Vagina (tissue), 2 donors: ENCODE results near the gene RPA3. TPM values are rescaled to one million over a fixed set of nuclear protein-coding genes. Genes with fewer than 3 reads are reported as not detected.

Experiments
- DNase-seq, 2 donors: peaks; one replicate each; pipeline ENCODE4 v3.0.0-alpha.2; 2017; ENCODE audit errors: extremely low spot score in 2 of 2
- H3K27ac ChIP-seq: fragments of 200-600 bp; sonication (generic); one replicate; pipeline ENCODE4 v1.5.1; 2019
- H3K27me3 ChIP-seq: fragments of 200-600 bp; sonication (generic); one replicate; pipeline ENCODE4 v1.5.1; 2019
- H3K36me3 ChIP-seq, 2 donors: fragments of 200-600 bp; sonication (generic); one replicate each; pipeline ENCODE4 v1.5.1; 2017 to 2019
- H3K4me1 ChIP-seq: fragments of 200-600 bp; sonication (generic); one replicate; pipeline ENCODE4 v1.5.1; 2019
- H3K4me3 ChIP-seq, 2 donors: fragments of 200-600 bp; sonication (generic); 1 replicate in 1 of 2; 2 replicates in 1 of 2; pipeline ENCODE4 v1.5.1; 2016 to 2019
- H3K9me3 ChIP-seq: fragments of 200-600 bp; sonication (generic); one replicate; pipeline ENCODE4 v1.5.1; 2019
- CTCF ChIP-seq, 3 experiments: fragments of 450-650 bp in 2 of 3; fragments of 200-600 bp in 1 of 3; sonication (generic) in 1 of 3; IDR thresholded peaks; one replicate each; pipeline ENCODE4 v1.5.1; 2017 to 2019; ENCODE audit warnings: antibody characterized with exemption in 3 of 3, mild to moderate bottlenecking in 2 of 3, moderate library complexity in 2 of 3
- POLR2A ChIP-seq, 2 donors: fragments of 450-650 bp; IDR thresholded peaks; one replicate each; pipeline ENCODE4 v1.6.1; 2017; ENCODE audit warnings: antibody characterized with exemption in 2 of 2, mild to moderate bottlenecking in 2 of 2, moderate library complexity in 2 of 2
- POLR2AphosphoS5 ChIP-seq, 2 donors: sonication (generic); formaldehyde crosslinking; IDR thresholded peaks; one replicate each; pipeline ENCODE4 v1.9.0; 2017; ENCODE audit warnings: antibody characterized with exemption in 2 of 2, mild to moderate bottlenecking in 2 of 2, low read depth in 1 of 2; ENCODE audit not compliant: insufficient read depth in 1 of 2
- intact Hi-C: fragments of 100-400 bp; cut with DNase I; formaldehyde crosslinking; loops from one replicate; pipeline ENCODE4 v1.15.1; 2023
- total RNA-seq: library from RNA; depleted of rRNA; stranded (reverse); fragments of >200 nt; gene quantifications from one replicate; pipeline ENCODE4 v1.2.3, GENCODE V29; 2016

Gene RPA3
- total RNA-seq, 1 donor from 2014 or later, result 12.3 TPM

- Histone ChIP-seq H3K36me3 (no peaks in the 10 kb centered on the region), H3K4me1 (peaks cover 15% of the 10 kb centered on the region), H3K4me3 (no peak overlapping the region), H3K27me3 (no peaks in the 10 kb centered on the region), H3K9me3 (no peaks in the 10 kb centered on the region), H3K27ac (no peak overlapping the region)
- TF ChIP-seq CTCF (IDR thresholded peaks at IDR 0.05) (no peak), POLR2AphosphoS5 (IDR thresholded peaks at IDR 0.05; ENCODE audit: insufficient read depth in 1 of 2, low read depth in 1 of 2) (peak in 1 of 2 donors; percentile 93), POLR2A (IDR thresholded peaks at IDR 0.05) (no peak)
- intact Hi-C loops, result no loop called here
- no peak for DNase-seq
These were observed 829 bp upstream of the RPA3 start for GRCh38 chr7:7719236-7719635.

GRCh38 chr7:7713730-7714129, 4.7 kb downstream of the RPA3 start:
- Histone ChIP-seq H3K27ac (no peak overlapping the region), H3K36me3 (no peaks in the 10 kb centered on the region), H3K4me1 (peaks cover 2% of the 10 kb centered on the region), H3K27me3 (no peaks in the 10 kb centered on the region), H3K9me3 (no peaks in the 10 kb centered on the region), H3K4me3 (no peak overlapping the region)
- no peak for DNase-seq
- intact Hi-C loops, result no loop called here
- no peak for TF ChIP-seq CTCF (IDR thresholded peaks at IDR 0.05)
- TF ChIP-seq POLR2AphosphoS5 (IDR thresholded peaks at IDR 0.05; ENCODE audit: insufficient read depth in 1 of 2, low read depth in 1 of 2), result no peak

GRCh38 chr7:7710469-7710868, 7.9 kb downstream of the RPA3 start:
- H3K27me3 ChIP-seq, result no peaks in the 10 kb centered on the region
- H3K4me3 ChIP-seq, result no peak overlapping the region
- intact Hi-C loops, result no loop called here
- H3K36me3 ChIP-seq, result no peaks in the 10 kb centered on the region
- no peaks in the 10 kb centered on the region for H3K9me3 ChIP-seq
- peaks cover 12% of the 10 kb centered on the region for H3K4me1 ChIP-seq
- H3K27ac ChIP-seq, result no peak overlapping the region
- no peak for DNase-seq
- TF ChIP-seq CTCF (IDR thresholded peaks at IDR 0.05), result no peak
- TF ChIP-seq POLR2A (IDR thresholded peaks at IDR 0.05), result no peak
- no peak for TF ChIP-seq POLR2AphosphoS5 (IDR thresholded peaks at IDR 0.05; ENCODE audit: insufficient read depth in 1 of 2, low read depth in 1 of 2)

- DNase-seq, result no peak
- Histone ChIP-seq H3K36me3 (no peaks in the 10 kb centered on the region), H3K27me3 (no peaks in the 10 kb centered on the region), H3K27ac (no peak overlapping the region), H3K4me1 (peaks cover 12% of the 10 kb centered on the region), H3K9me3 (no peaks in the 10 kb centered on the region), H3K4me3 (no peak overlapping the region)
- TF ChIP-seq POLR2A (IDR thresholded peaks at IDR 0.05) (no peak), POLR2AphosphoS5 (IDR thresholded peaks at IDR 0.05; ENCODE audit: insufficient read depth in 1 of 2, low read depth in 1 of 2) (no peak), CTCF (IDR thresholded peaks at IDR 0.05) (no peak)
- intact Hi-C loops, result no loop called here
These were observed 9.1 kb downstream of the RPA3 start for GRCh38 chr7:7709291-7709690.

GRCh38 chr7:7707806-7708205, 10.6 kb downstream of the RPA3 start:
- no peak overlapping the region for H3K4me3 ChIP-seq
- H3K9me3 ChIP-seq, result no peaks in the 10 kb centered on the region
- TF ChIP-seq POLR2A (IDR thresholded peaks at IDR 0.05), result no peak
- TF ChIP-seq CTCF (IDR thresholded peaks at IDR 0.05), result no peak
- no peak for TF ChIP-seq POLR2AphosphoS5 (IDR thresholded peaks at IDR 0.05; ENCODE audit: insufficient read depth in 1 of 2, low read depth in 1 of 2)
- H3K27ac ChIP-seq, result no peak overlapping the region
- DNase-seq, result no peak
- H3K27me3 ChIP-seq, result no peaks in the 10 kb centered on the region
- no peaks in the 10 kb centered on the region for H3K36me3 ChIP-seq
- peaks cover 12% of the 10 kb centered on the region for H3K4me1 ChIP-seq
- intact Hi-C loops, result no loop called here
